ENCODE results near the gene NUCKS1. TPM values are rescaled to one million over a fixed set of nuclear protein-coding genes. Genes with fewer than 3 reads are reported as not detected.

The NUCKS1 gene
- total and polyA plus RNA-seq, 2 of the 8 experiments (the other 6 are each of a cell fraction or from before 2014, with no cell fraction given), result 126 to 461 TPM

GRCh38 chr1:205744403-205744802, 5.6 kb downstream of the NUCKS1 start:
- POLR2A ChIA-PET (ENCODE audit: partially characterized antibody), result interaction anchor here (0.6 to 4.2 kb wide), 9 partner anchors 10 to 426 kb away, joined by 3 to 61 read pairs (median 3); no protein-coding TSS in a partner anchor
- no peak overlapping the region for H3K56ac ChIP-seq (replicated peaks; ENCODE audit: insufficient read length, low read depth, low read length)
- H2BK120ac ChIP-seq (replicated peaks; ENCODE audit: low read depth, low read length), result no peak overlapping the region
- no peak overlapping the region for H2BK12ac ChIP-seq (ENCODE audit: low read depth, low read length)
- no peak overlapping the region for H2BK20ac ChIP-seq (ENCODE audit: low read length)
- no peak overlapping the region for H2AK5ac ChIP-seq (ENCODE audit: low read depth, low read length)
- TF ChIP-seq SP2 (IDR thresholded peaks at IDR 0.05; ENCODE audit: low read length) (no peak), RBBP5 (IDR thresholded peaks at IDR 0.05; ENCODE audit: borderline replicate concordance, low read depth, low read length) (no peak), CTBP2 (IDR thresholded peaks at IDR 0.05; ENCODE audit: borderline replicate concordance, insufficient read depth, insufficient read length, low read length) (no peak)
- H4K91ac ChIP-seq (replicated peaks; ENCODE audit: insufficient read length, low read length), result no peak overlapping the region
- H3K27me3 ChIP-seq (replicated peaks in 1 of 4; ENCODE audit: control insufficient read depth in 3 of 4, extremely low read depth in 1 of 4, insufficient read depth in 3 of 4, low read length in 3 of 4), result no peaks in the 10 kb centered on the region
- no peak overlapping the region for H3K9ac ChIP-seq (replicated peaks in 1 of 4; ENCODE audit: extremely low read depth in 1 of 4, low read depth in 3 of 4, low read length in 3 of 4)
- H3K23me2 ChIP-seq (ENCODE audit: low read depth, low read length), result peaks cover 3% of the 10 kb centered on the region; the same call in 1 of the 2 replicates
- no peak overlapping the region for H3K27ac ChIP-seq (ENCODE audit: low read depth, low read length)
- DNase-seq (ENCODE audit: low read depth in 1 of 2, low spot score in 2 of 2) (no peak), FAIRE-seq (no peak)
- H3K79me1 ChIP-seq (ENCODE audit: low read depth, low read length), result no peaks in the 10 kb centered on the region
- H3K4me3 ChIP-seq (ENCODE audit: extremely low read depth in 1 of 4, insufficient read depth in 2 of 4, low read depth in 3 of 4, low read length in 4 of 4), result peak overlapping the region in 1 of 4 experiments; percentile 25; a peak in 1 of 8 replicates
- H3K4me1 ChIP-seq (replicated peaks in 1 of 4; ENCODE audit: control insufficient read depth in 3 of 4, insufficient read depth in 4 of 4, low read length in 3 of 4), result peaks cover 3 to 16% (median 11%) of the 10 kb centered on the region in 4 experiments; a peak in 5 of 7 replicates
- peaks cover 0 to 10% (median 2%) of the 10 kb centered on the region in 4 experiments; a peak in 3 of 8 replicates for H3K36me3 ChIP-seq (ENCODE audit: control insufficient read depth in 2 of 4, insufficient read depth in 4 of 4, low read length in 3 of 4)
- H4K20me1 ChIP-seq (replicated peaks in 1 of 2; ENCODE audit: control insufficient read depth in 1 of 2, insufficient read depth in 2 of 2, low read length in 2 of 2), result peaks cover 34 to 47% of the 10 kb centered on the region in 2 experiments
- H2BK5ac ChIP-seq (ENCODE audit: low read depth, low read length), result no peak overlapping the region
- no peak overlapping the region for H4K5ac ChIP-seq (ENCODE audit: insufficient read length, low read depth, low read length)
- H3K23ac ChIP-seq (ENCODE audit: insufficient read length), result no peak overlapping the region
- H3K4ac ChIP-seq (replicated peaks; ENCODE audit: insufficient read length, low read depth, low read length), result no peak overlapping the region
- CTCF ChIA-PET (ENCODE audit: partially characterized antibody), result interaction anchor here (2.0 to 3.1 kb wide), 2 partner anchors 33 to 85 kb away, joined by 10 to 12 read pairs; no protein-coding TSS in a partner anchor
- WGBS, 2 experiments (ENCODE audit: extremely low coverage in 1 of 2, insufficient coverage in 1 of 2, insufficient read length in 1 of 2, insufficient replicate concordance in 2 of 2, low coverage in 1 of 2, low lambda C conversion rate in 2 of 2, missing lambda C conversion rate in 1 of 2), result 90% methylated on average over 2 of the region's 8 CpGs; no CpG with 5 or more reads in 1 of the 2 experiments
- H2BK15ac ChIP-seq (ENCODE audit: low read length), result no peak overlapping the region
- no peak overlapping the region for H3K18ac ChIP-seq (ENCODE audit: extremely low read depth, low read length)
- no peak overlapping the region for H4K8ac ChIP-seq (ENCODE audit: extremely low read depth, insufficient read depth, low read length)
- peaks cover 55 to 96% of the 10 kb centered on the region in 2 experiments for H3K79me2 ChIP-seq (ENCODE audit: control insufficient read depth in 1 of 2, insufficient read depth in 2 of 2, low read length in 2 of 2)
- no peak overlapping the region for H2AFZ ChIP-seq (ENCODE audit: low read length)
- no peak overlapping the region for H3K14ac ChIP-seq (ENCODE audit: insufficient read length)
- H3K9me3 ChIP-seq (ENCODE audit: insufficient read depth in 2 of 2, low read depth in 1 of 2, low read length in 1 of 2), result no peaks in the 10 kb centered on the region
- peak overlapping the region; percentile 9 to 10; a peak in 2 of 4 replicates for H3K4me2 ChIP-seq (ENCODE audit: insufficient read depth in 1 of 2, low read depth in 2 of 2, low read length in 2 of 2)

All from H1 (cell line).